ENCODE data around the gene MCMBP. TPM values are rescaled to one million over a fixed set of nuclear protein-coding genes. Genes with fewer than 3 reads are reported as not detected.
"Not testable (repeated sequence)": the region's sequence is repeated elsewhere in the genome, so short reads cannot be mapped to it uniquely, and the experiment has no call there.

MCMBP gene
- polyA plus RNA-seq, 1 experiment: 41.6 TPM

DNA sequence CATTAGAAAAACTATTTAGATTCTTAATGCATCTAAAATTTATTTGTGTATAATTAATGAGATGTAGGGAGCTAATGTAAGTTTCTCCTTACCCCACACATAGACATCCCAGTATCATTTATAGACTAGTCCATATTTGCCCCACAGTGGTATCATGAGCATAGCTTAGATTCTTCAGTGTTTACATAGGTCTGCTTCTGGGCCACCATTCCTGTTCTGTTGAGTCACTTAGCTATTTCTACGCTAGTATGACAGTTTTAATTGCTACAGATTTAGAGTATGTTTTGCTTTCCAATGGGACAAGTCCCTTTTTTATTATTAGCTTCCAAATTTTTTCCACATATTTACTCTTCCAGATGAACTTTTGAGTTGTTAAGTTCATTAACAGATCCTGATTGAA is 69.4 kb downstream of the MCMBP start:
- Histone ChIP-seq H3K36me3 (ENCODE audit: control insufficient read depth, insufficient read depth, low read length) (no peaks in the 10 kb centered on the region), H3K27me3 (ENCODE audit: control insufficient read depth, insufficient read depth, low read length) (no peaks in the 10 kb centered on the region), H3K4me3 (ENCODE audit: low read depth, low read length) (no peak overlapping the region)
- POLR2A ChIA-PET: interaction anchor here (0.5 kb wide), 1 partner anchor 94 kb away, joined by 15 read pairs; no protein-coding TSS in a partner anchor
- DNase-seq (ENCODE audit: low read depth): peak; percentile 46
- TF ChIP-seq CTCF (IDR thresholded peaks at IDR 0.05; ENCODE audit: insufficient read depth, low read depth, low read length): no peak
- CTCF ChIA-PET: interaction anchor here (0.7 to 1.5 kb wide), 5 partner anchors 9 to 52 kb away, joined by 3 to 7 read pairs (median 4); no protein-coding TSS in a partner anchor

GRCh38 chr10:119801998-119802538 is 70.6 kb downstream of the MCMBP start:
- CTCF ChIA-PET: interaction anchor here (1.2 to 1.3 kb wide), 2 partner anchors 10 to 19 kb away, joined by 4 read pairs; no protein-coding TSS in a partner anchor
- no peak for TF ChIP-seq CTCF (IDR thresholded peaks at IDR 0.05; ENCODE audit: insufficient read depth, low read depth, low read length)
- POLR2A ChIA-PET: interaction anchor here (0.6 kb wide), 1 partner anchor 151 kb away, joined by 3 read pairs; the partner anchor contains the start of gene BAG3
- DNase-seq (ENCODE audit: low read depth): no peak
- Histone ChIP-seq H3K27me3 (ENCODE audit: control insufficient read depth, insufficient read depth, low read length) (no peaks in the 10 kb centered on the region), H3K36me3 (ENCODE audit: control insufficient read depth, insufficient read depth, low read length) (no peaks in the 10 kb centered on the region), H3K4me3 (ENCODE audit: low read depth, low read length) (no peak overlapping the region)

GRCh38 chr10:119801176-119801575 is 71.5 kb downstream of the MCMBP start:
- no peak overlapping the region for H3K4me3 ChIP-seq (ENCODE audit: low read depth, low read length)
- ChIA-PET CTCF (no interaction called here), POLR2A (no interaction called here)

DNA sequence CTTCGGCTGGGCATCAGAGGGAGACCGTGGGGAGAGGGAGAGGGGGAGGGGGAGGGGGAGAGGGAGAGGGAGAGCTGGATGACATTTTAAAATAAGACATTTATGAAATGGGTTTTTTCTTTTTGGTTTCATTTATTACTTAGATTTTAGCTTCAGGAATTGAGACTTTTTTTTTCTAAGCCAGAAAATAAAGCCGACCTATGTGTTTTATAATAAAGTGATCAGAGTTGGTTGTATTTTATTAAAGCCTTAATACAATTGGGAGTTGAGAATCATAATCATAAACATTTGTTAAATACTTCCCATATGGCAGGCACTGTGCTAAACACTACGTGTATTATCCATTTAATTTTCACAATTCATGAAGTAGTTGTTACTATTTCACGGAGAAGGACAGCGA is 76.6 kb downstream of the MCMBP start:
- POLR2A ChIA-PET: interaction anchor here (0.6 kb wide), 1 partner anchor 26 kb away, joined by 3 read pairs; no protein-coding TSS in a partner anchor
- no peak overlapping the region for H3K4me3 ChIP-seq (ENCODE audit: low read depth, low read length)
- TF ChIP-seq CTCF (IDR thresholded peaks at IDR 0.05; ENCODE audit: insufficient read depth, low read depth, low read length): no peak
- no peaks in the 10 kb centered on the region for H3K27me3 ChIP-seq (ENCODE audit: control insufficient read depth, insufficient read depth, low read length)
- CTCF ChIA-PET: no interaction called here
- no peak for DNase-seq (ENCODE audit: low read depth)
- H3K36me3 ChIP-seq (ENCODE audit: control insufficient read depth, insufficient read depth, low read length): no peaks in the 10 kb centered on the region

More at GRCh38 chr10:119801176-119801575, 71.5 kb downstream of the MCMBP start:
- no peaks in the 10 kb centered on the region for H3K36me3 ChIP-seq (ENCODE audit: control insufficient read depth, insufficient read depth, low read length)
- DNase-seq (ENCODE audit: low read depth): no peak
- no peak for TF ChIP-seq CTCF (IDR thresholded peaks at IDR 0.05; ENCODE audit: insufficient read depth, low read depth, low read length)
- H3K27me3 ChIP-seq (ENCODE audit: control insufficient read depth, insufficient read depth, low read length): no peaks in the 10 kb centered on the region

- POLR2A ChIA-PET; H3K4me3 ChIP-seq (ENCODE audit: low read depth, low read length); CTCF ChIA-PET; H3K36me3 ChIP-seq (ENCODE audit: control insufficient read depth, insufficient read depth, low read length); H3K27me3 ChIP-seq (ENCODE audit: control insufficient read depth, insufficient read depth, low read length); DNase-seq (ENCODE audit: low read depth): not testable (repeated sequence)
Measured at GRCh38 chr10:119795101-119795500, 77.5 kb downstream of the MCMBP start.

Measured in BJ (cell line).